ENCODE results near the gene KIAA1614. TPM values are rescaled to one million over a fixed set of nuclear protein-coding genes. Genes with fewer than 3 reads are reported as not detected.

KIAA1614 gene
- total RNA-seq, 1 experiment from 2014 or later: 3.3 TPM

- no peak for TF ChIP-seq FOXP4 (CRISPR knock-in tag; IDR thresholded peaks at IDR 0.05)
Measured at GRCh38 chr1:180971273-180971997, 58.7 kb downstream of the KIAA1614 start (continued).

GRCh38 chr1:180973369-180973768, 60.7 kb downstream of the KIAA1614 start:
- H3K27ac Mint-ChIP-seq: no peak overlapping the region
- H3K36me3 Mint-ChIP-seq: peaks cover 75% of the 10 kb centered on the region
- ChIA-PET CTCF (no interaction called here), POLR2A (no interaction called here)
- H3K27me3 Mint-ChIP-seq (ENCODE audit: low read depth): no peaks in the 10 kb centered on the region
- ATAC-seq (no peak), DNase-seq (ENCODE audit: low spot score) (no peak)
- H3K4me3 Mint-ChIP-seq: no peak overlapping the region
- no peaks in the 10 kb centered on the region for H3K9me3 Mint-ChIP-seq
- no peaks in the 10 kb centered on the region for H3K4me1 Mint-ChIP-seq
- TF ChIP-seq FOXP1 (CRISPR knock-in tag; IDR thresholded peaks at IDR 0.05; ENCODE audit: borderline replicate concordance) (no peak), TEAD4 (CRISPR knock-in tag; IDR thresholded peaks at IDR 0.05) (no peak), TP53 (CRISPR knock-in tag; IDR thresholded peaks at IDR 0.05) (no peak), ZMAT4 (CRISPR knock-in tag; IDR thresholded peaks at IDR 0.05) (no peak), TEAD1 (CRISPR knock-in tag; IDR thresholded peaks at IDR 0.05) (no peak), MYBL2 (CRISPR knock-in tag; IDR thresholded peaks at IDR 0.05) (no peak), ZNF121 (CRISPR knock-in tag; IDR thresholded peaks at IDR 0.05) (no peak), SMAD4 (CRISPR knock-in tag; IDR thresholded peaks at IDR 0.05) (no peak), CTCF (IDR thresholded peaks at IDR 0.05) (no peak)

GRCh38 chr1:180974236-180974635, 61.5 kb downstream of the KIAA1614 start:
- POLR2A ChIA-PET: no interaction called here
- Mint-ChIP-seq H3K27me3 (ENCODE audit: low read depth) (no peaks in the 10 kb centered on the region), H3K4me1 (no peaks in the 10 kb centered on the region), H3K27ac (no peak overlapping the region), H3K4me3 (no peak overlapping the region), H3K9me3 (no peaks in the 10 kb centered on the region), H3K36me3 (peaks cover 71% of the 10 kb centered on the region)
- no peak for TF ChIP-seq ZNF425 (CRISPR knock-in tag; conservative IDR thresholded peaks at IDR 0.05)
- no peak for TF ChIP-seq NR1H2 (CRISPR knock-in tag; IDR thresholded peaks at IDR 0.05)
- TF ChIP-seq ZNF219 (CRISPR knock-in tag; IDR thresholded peaks at IDR 0.05; ENCODE audit: borderline replicate concordance): no peak
- no peak for TF ChIP-seq ATF1 (CRISPR knock-in tag; IDR thresholded peaks at IDR 0.05)
- TF ChIP-seq SMAD4 (CRISPR knock-in tag; IDR thresholded peaks at IDR 0.05): no peak
- TF ChIP-seq PREB (CRISPR knock-in tag; IDR thresholded peaks at IDR 0.05; ENCODE audit: borderline replicate concordance): no peak
- TF ChIP-seq ZNF416 (CRISPR knock-in tag; IDR thresholded peaks at IDR 0.05): no peak
- TF ChIP-seq ATF2 (CRISPR knock-in tag; IDR thresholded peaks at IDR 0.05; ENCODE audit: borderline replicate concordance, low read depth): no peak
- no peak for TF ChIP-seq GRHL2 (CRISPR knock-in tag; IDR thresholded peaks at IDR 0.05; ENCODE audit: insufficient replicate concordance, severe bottlenecking)
- TF ChIP-seq HMGA2 (CRISPR knock-in tag; IDR thresholded peaks at IDR 0.05): no peak
- no peak for TF ChIP-seq ELF4 (CRISPR knock-in tag; IDR thresholded peaks at IDR 0.05; ENCODE audit: low read depth)
- CTCF ChIA-PET: no interaction called here
- no peak for ATAC-seq
- DNase-seq (ENCODE audit: low spot score): no peak
